K562 (cell line): ENCODE data around the gene SCMH1.

Experiments
- CBX2 ChIP-seq: fragments of 200-600 bp; sonication (generic); IDR thresholded peaks from one replicate; pipeline ENCODE4 v1.6.1; 2012; ENCODE audit warnings: mild to moderate bottlenecking, low read length, inconsistent platforms; ENCODE audit not compliant: insufficient read depth, poor library complexity, severe bottlenecking
- CEBPZ ChIP-seq: fragments of 150-350 bp; IDR thresholded peaks from 2 replicates; pipeline ENCODE4 v1.6.1; 2014; ENCODE audit warnings: low read depth, mild to moderate bottlenecking, low read length, borderline replicate concordance
- CTCF ChIP-seq, 3 experiments: IDR thresholded peaks in 2 of 3; conservative IDR thresholded peaks in 1 of 3; 2 replicates each; pipeline ENCODE4 v1.5.1; 2011 to 2012; ENCODE audit warnings: low read length in 3 of 3, mild to moderate bottlenecking in 3 of 3, control low read depth in 2 of 3, improper control_type of control experiment in 1 of 3, inconsistent platforms in 1 of 3, low read depth in 1 of 3, mixed read lengths in 1 of 3, moderate library complexity in 1 of 3; ENCODE audit not compliant: insufficient read depth in 2 of 3
- ELK3 ChIP-seq: fragments of 450-650 bp; formaldehyde crosslinking; IDR thresholded peaks from 2 replicates; pipeline ENCODE4 v1.4.0; 2020; ENCODE audit warnings: mild to moderate bottlenecking
- GATA2 ChIP-seq: sonication (generic); formaldehyde crosslinking; IDR thresholded peaks from 2 replicates; pipeline ENCODE4 v1.4.0; 2020; ENCODE audit warnings: mild to moderate bottlenecking, missing genetic modification reagents
- MAFK ChIP-seq: IDR thresholded peaks from 2 replicates; pipeline ENCODE4 v1.6.1; 2011; ENCODE audit warnings: low read length, improper control_type of control experiment
- NFE2L1 ChIP-seq: fragments of 450-650 bp; IDR thresholded peaks from 2 replicates; pipeline ENCODE4 v1.6.1; 2016; ENCODE audit warnings: missing genetic modification characterization, low read depth, mild to moderate bottlenecking, missing compliant biosample characterization, moderate library complexity, borderline replicate concordance
- POLR2AphosphoS5 ChIP-seq: IDR thresholded peaks from 2 replicates; pipeline ENCODE4 v1.6.1; 2011; ENCODE audit warnings: mild to moderate bottlenecking, low read depth, low read length, moderate library complexity; ENCODE audit not compliant: control insufficient read depth, insufficient read depth
- RNF2 ChIP-seq: sonication (generic); IDR thresholded peaks from 2 replicates; pipeline ENCODE4 v1.6.1; 2016

DNA sequence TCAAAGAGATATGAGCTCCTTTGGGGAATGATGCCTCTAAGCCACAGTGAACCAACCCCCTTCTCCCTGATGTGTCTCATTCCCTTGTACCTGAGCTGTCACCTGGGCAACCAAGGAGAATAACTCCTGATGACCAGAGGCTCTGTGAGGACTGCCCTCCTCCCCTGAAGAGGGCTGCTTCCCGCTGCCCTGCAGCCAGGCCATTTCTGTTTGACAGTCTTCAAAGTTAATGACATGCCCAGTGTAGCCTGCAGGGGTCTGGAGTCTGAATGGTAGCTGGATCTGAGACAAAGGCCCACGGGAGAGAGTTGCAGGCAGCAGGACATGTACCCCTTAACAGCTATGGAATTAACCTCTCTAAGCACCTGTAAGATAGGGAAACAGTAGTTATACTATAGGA, 217.2 kb downstream of the SCMH1 start:
- no peak for TF ChIP-seq POLR2AphosphoS5
- TF ChIP-seq RNF2, result no peak
- TF ChIP-seq CEBPZ, result no peak
- TF ChIP-seq GATA2, result no peak
- no peak for TF ChIP-seq CTCF (IDR thresholded peaks at IDR 0.05 in 2 of 3, conservative IDR thresholded peaks at IDR 0.05 in 1 of 3; ENCODE audit: insufficient read depth in 2 of 3, low read depth in 1 of 3, low read length in 3 of 3)
- no peak for TF ChIP-seq NFE2L1 (tag)
- no peak for TF ChIP-seq ELK3 (CRISPR knock-in tag)
- TF ChIP-seq MAFK, result no peak
- TF ChIP-seq CBX2, result no peak
